ENCODE results near the gene ANO1.

DNA sequence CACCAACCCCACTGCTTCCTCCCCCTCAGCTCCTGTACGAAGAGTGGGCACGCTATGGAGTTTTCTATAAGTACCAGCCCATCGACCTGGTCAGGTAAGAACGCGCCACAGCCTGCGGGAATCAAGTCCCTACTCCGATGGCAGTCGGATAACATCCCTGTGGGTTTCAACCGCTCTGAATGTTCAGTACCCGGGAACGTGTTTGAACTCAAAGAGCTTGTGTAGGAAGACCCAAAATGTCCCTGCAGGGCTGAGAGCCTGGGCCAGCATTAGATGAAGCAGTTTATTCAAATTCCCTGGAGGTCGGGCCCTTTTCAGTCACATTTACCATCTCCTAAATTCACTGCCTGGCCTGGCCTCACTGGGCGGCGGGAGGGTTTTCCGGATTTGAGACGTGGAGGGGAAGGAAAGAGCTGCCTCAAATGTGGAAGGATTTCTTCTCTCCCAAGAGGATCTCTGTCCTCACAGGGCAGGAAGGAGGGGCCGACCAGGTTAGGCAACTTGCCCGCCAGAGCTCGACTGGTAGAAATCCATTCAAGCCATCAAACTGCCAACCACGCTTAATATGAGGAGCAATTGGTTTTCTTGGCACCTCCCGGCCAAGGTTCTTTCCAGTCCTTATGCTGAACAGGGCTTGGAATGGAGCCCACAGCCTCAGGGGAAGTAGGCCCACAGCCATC, 46.3 kb downstream of the ANO1 start:
- TF ChIP-seq POLR2A (IDR thresholded peaks at IDR 0.05; ENCODE audit: low read depth) (no peak), EP300 (IDR thresholded peaks at IDR 0.05) (no peak), POLR2AphosphoS5 (IDR thresholded peaks at IDR 0.05) (no peak)
- TF ChIP-seq, protein P1, sequence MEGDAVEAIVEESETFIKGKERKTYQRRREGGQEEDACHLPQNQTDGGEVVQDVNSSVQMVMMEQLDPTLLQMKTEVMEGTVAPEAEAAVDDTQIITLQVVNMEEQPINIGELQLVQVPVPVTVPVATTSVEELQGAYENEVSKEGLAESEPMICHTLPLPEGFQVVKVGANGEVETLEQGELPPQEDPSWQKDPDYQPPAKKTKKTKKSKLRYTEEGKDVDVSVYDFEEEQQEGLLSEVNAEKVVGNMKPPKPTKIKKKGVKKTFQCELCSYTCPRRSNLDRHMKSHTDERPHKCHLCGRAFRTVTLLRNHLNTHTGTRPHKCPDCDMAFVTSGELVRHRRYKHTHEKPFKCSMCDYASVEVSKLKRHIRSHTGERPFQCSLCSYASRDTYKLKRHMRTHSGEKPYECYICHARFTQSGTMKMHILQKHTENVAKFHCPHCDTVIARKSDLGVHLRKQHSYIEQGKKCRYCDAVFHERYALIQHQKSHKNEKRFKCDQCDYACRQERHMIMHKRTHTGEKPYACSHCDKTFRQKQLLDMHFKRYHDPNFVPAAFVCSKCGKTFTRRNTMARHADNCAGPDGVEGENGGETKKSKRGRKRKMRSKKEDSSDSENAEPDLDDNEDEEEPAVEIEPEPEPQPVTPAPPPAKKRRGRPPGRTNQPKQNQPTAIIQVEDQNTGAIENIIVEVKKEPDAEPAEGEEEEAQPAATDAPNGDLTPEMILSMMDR (IDR thresholded peaks at IDR 0.05): no peak

Data from esophagus muscularis mucosa (tissue), 4 donors.